HG02571 (cell line): ENCODE results near the gene FARS2.

Experiments used
- ATAC-seq: cut with Tn5 transposase; IDR thresholded peaks from one replicate; pipeline ENCODE4 v1.9.1; 2021; ENCODE audit warnings: mild to moderate bottlenecking, moderate library complexity; ENCODE audit not compliant: unreplicated experiment

The FARS2 gene

DNA sequence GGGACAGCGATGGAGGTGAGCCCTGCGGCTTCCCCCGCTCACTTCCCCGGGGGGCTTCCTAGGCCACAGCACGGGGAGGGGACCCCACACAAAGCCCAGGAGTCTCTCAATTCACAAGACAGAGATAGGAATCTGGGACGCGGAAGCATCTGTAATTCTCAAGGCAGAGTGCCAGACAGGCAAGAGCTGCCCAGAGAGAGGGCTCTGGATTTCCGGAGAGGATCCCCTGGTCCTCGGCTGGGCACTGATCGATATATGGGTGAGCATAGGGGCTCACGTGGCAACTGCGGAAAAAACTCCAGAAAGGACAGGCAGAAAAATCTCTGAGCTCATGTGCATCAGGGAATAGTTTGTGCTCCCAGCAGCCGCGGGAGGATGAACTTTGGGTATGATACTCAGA, 449.2 kb downstream of the FARS2 start:
- no peak for ATAC-seq

DNA sequence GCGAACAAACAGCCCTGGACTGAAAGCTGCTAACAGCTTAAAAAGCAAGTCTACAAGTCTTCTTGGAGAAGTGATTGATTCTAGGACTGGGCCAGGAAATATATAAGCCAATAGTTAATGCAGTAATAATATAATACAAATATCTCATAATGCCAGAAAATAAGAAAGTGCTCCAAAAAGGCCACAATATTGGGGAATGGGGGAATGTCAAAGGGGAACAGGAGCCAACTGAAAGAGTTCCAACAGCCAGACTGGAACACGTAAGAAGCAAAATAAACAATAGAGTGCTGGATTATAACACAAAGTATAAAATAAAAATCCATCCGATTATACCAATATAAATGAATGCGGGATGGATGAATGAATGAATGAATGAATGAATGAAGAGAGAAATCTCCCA, 449.6 kb downstream of the FARS2 start:
- no peak for ATAC-seq

GRCh38 chr6:5712349-5713215, 451.3 kb downstream of the FARS2 start:
- no peak for ATAC-seq

DNA sequence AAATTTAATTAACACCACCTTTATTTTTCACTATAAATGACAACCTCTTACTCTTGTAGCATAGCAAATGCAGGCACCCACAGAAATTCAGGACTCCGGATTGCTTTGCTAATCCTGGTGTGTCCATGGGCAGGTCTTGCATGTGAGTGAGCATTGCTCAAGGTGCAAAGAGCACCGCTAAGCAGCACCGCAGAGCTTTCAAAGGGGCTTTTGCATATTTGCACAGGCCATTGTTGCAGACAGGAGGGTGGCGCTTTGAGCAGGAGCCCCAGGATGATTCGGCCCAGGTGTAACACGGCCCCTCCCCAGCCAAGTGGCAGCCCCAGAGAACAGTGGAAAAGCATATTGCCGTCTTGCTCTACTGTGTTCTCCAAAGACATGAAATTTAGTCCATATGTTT, 452.2 kb downstream of the FARS2 start:
- ATAC-seq = no peak

GRCh38 chr6:5718231-5718947, 457.1 kb downstream of the FARS2 start:
- no peak for ATAC-seq

GRCh38 chr6:5723841-5724691, 462.8 kb downstream of the FARS2 start:
- peak; percentile 94 for ATAC-seq

DNA sequence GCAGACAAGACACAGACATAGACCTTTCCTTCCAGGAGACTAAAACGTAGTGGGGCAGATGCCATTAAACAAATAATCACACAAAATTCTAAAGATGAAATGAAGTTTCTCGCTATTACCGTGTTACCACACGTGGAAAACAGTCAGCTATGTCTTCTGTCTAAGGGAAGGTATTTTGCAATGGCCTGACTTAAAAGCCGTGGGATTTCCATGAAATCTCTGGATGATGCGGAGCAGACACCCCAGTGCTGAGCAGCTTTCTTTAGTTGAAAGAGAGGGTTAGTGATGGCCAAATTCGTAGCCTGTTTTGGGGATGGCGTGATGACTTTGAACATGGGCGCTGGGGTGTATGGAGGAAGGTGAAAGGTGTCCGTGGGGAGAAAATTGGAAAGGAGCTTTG, 463.6 kb downstream of the FARS2 start:
- no peak for ATAC-seq

GRCh38 chr6:5726976-5727718, 465.8 kb downstream of the FARS2 start:
- no peak for ATAC-seq

- no peak for ATAC-seq
Measured at GRCh38 chr6:5728351-5729079, 467.2 kb downstream of the FARS2 start.

DNA sequence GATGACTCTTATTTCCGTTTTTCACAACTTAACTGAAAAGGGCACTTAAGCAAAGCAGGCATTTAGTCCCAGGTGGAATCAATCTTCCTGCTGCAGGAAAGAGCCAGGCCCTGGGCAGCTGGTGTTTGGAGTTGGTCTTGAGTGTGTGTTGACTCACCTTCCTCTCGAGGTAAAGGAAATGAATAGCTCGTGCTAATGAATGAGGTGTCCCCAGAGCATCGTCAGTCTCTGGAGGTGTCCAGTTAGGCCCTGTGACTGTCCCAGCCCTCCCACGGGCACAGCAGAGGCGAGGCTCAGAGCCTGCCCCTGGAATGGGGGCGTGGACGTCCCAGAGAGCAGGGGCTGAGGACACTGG, 467.7 kb downstream of the FARS2 start:
- ATAC-seq = no peak

GRCh38 chr6:5729813-5730517, 468.7 kb downstream of the FARS2 start:
- no peak for ATAC-seq

GRCh38 chr6:5730585-5731263, 469.4 kb downstream of the FARS2 start:
- no peak for ATAC-seq

- ATAC-seq = no peak
Measured at GRCh38 chr6:5731435-5731834, 470.1 kb downstream of the FARS2 start.

- no peak for ATAC-seq
Measured at GRCh38 chr6:5732496-5732895, 471.2 kb downstream of the FARS2 start.

GRCh38 chr6:5736016-5736738, 474.9 kb downstream of the FARS2 start:
- no peak for ATAC-seq

- ATAC-seq = no peak
Measured at GRCh38 chr6:5737460-5737859, 476.1 kb downstream of the FARS2 start.

- no peak for ATAC-seq
Measured at GRCh38 chr6:5738211-5738610, 476.9 kb downstream of the FARS2 start.

DNA sequence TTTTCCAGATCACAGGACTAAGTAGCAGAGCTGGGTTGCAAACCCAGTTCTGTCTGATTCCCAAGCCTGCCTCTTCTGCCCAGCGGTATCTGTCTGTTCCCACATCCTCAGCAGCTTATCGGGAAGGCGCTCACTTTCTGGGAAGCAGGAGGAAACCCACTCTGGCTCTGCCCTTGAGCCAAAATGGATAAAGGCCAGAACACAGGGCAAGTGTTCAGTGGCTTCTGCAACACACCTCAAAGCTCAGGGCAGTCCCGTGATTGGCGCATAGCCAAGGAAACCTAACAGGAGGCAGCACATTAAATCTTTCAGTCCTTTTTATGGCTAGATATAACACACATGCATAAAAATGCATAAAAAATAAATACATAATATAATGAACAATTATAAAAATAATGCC, 483.2 kb downstream of the FARS2 start:
- ATAC-seq = no peak
